NCI-H510A (cell line): ENCODE data around the gene NMUR2.

ENCODE experiments used
- DNase-seq: peaks from one replicate; lab custom pipeline; 2025; lab: John Stamatoyannopoulos, UW

Gene NMUR2, protein sequence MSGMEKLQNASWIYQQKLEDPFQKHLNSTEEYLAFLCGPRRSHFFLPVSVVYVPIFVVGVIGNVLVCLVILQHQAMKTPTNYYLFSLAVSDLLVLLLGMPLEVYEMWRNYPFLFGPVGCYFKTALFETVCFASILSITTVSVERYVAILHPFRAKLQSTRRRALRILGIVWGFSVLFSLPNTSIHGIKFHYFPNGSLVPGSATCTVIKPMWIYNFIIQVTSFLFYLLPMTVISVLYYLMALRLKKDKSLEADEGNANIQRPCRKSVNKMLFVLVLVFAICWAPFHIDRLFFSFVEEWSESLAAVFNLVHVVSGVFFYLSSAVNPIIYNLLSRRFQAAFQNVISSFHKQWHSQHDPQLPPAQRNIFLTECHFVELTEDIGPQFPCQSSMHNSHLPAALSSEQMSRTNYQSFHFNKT

DNA sequence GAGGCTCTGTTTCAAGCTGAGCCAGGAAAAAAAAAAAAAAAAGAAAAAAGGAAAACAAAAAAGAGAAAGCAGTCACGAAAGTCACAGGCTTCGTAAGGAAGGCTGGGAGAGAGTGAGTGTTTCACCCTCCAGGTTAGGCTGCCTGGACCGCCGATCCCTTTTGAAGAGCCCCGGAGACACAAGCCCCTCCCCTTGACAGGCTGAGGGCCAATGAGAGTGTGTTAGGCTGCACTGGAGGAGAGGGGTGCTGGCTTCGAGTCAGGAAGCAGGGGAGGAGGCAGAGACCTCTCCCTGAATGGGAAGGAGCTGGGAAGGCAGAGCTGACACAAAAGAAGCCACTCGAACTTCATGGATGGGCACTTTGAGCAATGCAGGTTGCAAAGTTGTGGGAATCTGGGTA lies at the start of gene NMUR2:
Gene NMUR2, minus strand, starts transcription at position 135 of the 400 bp plus-strand sequence. CDS start 166 bp downstream, outside the sequence.
- DNase-seq = peak; percentile 9

DNA sequence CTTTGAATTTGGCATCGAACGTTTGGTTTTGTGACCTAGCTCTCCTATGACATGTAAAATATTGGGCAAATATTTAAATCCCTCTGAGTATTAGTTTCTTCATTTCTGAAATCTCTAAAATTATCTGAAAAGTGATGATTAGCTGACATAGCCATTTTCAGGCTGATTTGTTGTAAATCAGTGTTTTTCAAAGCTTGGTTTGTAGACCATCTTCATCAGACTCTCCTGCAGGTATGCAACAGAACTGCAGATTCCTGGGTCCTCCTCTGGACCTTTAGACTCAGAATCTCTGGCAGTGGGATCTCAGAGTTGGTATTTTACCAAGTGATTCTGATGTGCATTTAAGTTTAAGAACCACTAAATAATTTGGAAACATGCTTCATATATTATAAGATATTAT lies 38.9 kb upstream of the NMUR2 start:
- DNase-seq = no peak

DNA sequence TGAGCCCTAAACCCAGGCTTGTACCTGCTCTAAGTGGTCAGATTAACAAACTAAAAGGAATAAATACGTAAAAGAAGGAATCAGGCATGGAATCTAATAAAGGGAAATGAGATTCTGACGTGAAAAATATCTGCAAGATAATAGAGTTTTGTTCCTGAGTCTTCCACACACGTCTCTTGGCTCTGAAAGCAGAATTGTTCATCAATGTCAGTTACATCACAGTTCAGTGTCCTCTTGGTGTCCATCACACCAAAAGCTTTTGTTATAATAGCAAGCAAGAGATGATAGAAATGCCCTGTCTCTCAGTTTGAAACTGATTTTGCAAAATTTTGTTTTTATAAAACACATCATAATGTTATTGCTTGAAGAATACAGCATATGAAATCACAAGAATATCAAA lies 34.7 kb upstream of the NMUR2 start:
- no peak for DNase-seq

DNA sequence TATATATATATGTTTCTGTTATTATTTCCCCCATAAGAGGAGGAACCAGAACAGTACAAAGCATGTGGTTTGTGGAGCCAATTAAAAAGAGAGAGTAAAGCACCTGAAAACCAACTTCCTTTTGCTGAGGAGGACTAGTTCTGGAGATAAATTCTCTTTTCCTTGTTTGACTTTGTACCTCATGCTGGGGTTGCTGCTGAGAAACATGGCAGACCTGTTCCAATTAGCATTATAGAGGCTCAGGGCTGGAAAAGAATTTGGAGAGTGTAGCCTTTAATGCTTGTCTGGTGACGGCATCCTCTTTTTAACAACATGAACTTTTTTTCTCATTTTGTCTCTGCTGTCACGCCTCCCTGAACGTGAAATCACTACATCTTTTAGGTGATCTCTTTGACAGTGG lies 32.8 kb upstream of the NMUR2 start:
- no peak for DNase-seq

DNA sequence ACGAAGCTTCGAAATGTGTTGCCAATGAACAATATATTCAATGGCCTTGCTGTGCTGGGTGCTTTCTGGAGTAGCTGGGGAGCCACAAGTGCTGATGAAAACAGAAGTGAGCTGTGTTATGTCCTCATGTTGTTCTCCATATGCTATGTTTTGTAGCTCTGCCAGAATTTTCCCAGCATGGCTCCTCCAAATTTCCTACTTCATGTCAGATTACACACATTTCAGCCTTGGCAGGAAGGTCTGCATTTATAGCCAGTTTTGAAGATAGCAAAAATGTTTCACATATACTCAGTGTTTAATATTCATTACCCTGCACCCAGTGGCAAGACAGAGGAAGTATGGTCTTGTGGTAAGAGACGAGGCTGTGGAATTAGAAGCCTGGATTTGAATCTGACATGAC lies 22.6 kb upstream of the NMUR2 start:
- no peak for DNase-seq

DNA sequence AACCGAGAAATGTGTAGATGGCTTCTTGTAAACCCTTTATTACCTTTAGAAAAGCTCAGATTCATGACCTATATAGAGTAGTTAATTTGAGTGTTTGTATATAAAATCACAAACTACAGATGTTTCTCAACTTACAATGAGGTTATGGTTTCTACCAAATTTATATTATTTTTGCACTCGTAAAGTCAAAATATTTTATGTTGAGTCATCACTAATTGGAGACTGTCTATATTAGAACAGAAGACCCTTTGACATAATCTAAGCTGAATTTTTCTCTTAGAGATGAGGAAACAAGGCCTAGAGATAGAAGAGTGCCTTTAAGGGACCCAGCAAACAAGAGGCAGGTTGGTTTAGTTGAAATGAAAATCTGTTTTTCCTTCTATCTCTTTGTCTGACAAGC lies 20.0 kb upstream of the NMUR2 start:
- DNase-seq = no peak

DNA sequence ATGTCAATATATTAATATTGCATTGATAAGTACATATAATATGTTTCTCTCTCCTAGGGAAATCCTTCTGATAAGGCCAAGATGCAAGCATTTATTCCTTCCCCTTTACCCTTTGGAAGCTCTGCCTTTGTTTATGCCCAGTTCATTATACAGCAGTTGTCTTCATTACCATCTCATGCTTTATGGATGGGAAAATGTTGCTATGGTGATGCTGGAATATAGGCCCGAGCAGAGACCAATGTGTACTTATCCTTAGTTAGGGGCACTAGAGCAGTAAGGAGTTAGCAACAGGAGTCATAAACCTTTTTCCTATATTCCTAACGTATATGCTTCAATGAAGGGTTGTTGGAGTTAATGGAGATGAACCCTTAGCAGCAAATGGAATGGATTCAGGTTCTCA lies 19.4 kb upstream of the NMUR2 start:
- no peak for DNase-seq

DNA sequence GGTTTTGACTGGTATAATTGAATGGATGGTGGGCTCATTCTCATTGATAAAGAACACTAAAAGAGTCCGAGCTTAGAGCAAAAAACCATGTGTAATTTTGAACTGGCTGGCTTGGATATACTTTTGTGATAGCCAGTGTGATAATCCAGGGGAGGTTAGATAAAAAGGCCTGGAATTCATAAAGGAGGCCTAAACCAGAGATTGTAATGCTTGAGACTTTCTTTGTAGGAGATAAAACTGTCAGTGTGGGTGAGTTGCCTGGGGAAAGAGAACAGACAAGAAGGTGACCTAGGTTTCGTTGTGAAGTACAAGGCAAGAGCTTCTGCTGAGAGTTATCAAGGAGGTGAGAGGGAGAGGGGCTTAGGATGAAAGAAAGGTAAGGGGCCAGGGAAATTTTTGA lies 17.0 kb upstream of the NMUR2 start:
- no peak for DNase-seq

DNA sequence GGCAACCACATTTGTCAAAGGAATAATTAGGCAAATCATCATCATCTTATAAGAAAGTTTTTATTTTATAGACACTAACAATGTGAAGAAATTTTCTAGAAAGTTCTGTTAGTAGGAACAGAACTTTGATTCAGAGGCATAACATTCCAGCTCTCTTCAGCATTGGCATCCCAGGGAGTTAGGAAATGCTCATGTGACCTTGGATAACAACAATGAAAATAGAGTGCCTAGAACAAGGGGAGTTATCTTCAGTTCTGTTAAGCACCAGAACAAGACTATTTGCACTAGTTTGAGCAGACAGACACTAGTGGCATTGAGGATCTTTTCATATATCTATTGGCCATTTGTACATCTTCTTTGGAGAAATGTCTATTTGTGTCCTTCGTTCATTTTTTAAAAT lies 7.0 kb upstream of the NMUR2 start:
- DNase-seq = no peak

DNA sequence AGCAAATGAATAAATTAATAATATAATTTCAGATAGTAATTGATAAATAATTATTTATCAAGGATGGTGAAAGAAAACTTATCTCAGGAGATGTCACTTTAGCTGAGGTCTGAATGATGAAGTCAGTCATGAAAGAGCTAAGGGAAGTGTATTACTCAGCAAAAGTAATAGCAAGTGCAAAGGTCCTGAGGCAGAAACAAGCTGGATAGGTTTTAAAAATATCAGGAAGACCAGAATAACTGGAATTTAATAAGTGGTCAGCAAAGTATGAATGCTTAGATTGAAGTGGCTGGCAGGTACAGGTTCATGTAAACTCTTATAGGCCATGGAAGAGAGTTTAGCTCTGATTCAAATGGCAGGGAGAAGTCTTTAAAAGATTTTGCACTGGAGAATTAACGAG lies 1.0 kb upstream of the NMUR2 start:
- no peak for DNase-seq

DNA sequence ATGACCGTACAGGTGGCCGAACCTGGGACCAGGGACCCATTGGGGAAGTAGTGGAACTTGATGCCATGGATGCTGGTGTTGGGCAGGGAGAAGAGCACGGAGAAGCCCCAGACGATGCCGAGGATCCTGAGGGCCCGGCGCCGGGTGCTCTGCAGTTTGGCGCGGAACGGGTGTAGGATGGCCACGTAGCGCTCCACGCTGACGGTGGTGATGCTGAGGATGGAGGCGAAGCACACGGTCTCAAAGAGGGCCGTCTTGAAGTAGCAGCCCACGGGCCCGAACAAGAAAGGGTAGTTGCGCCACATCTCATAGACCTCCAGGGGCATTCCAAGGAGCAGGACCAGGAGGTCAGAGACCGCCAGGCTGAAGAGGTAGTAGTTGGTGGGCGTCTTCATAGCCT lies 585 bp downstream of the NMUR2 start:
- DNase-seq = no peak

DNA sequence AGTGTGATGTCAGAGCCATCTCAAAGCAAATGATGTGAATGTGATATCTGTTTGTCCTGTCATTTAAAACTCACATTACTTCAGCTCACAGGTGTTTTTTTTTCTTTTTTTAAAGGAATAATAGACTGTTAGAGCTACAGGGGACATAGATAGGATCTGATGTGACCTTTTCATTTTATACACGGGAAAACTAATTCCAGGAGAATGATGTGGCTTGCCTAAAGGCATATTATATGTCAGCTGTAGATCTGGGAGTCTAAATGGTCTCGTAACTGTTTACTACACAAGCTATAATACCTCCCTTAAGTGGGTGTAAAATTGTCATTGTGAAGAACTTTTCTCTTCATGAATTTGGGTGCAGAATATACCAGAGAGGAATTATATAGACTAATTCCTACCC lies 2.0 kb downstream of the NMUR2 start:
- no peak for DNase-seq

DNA sequence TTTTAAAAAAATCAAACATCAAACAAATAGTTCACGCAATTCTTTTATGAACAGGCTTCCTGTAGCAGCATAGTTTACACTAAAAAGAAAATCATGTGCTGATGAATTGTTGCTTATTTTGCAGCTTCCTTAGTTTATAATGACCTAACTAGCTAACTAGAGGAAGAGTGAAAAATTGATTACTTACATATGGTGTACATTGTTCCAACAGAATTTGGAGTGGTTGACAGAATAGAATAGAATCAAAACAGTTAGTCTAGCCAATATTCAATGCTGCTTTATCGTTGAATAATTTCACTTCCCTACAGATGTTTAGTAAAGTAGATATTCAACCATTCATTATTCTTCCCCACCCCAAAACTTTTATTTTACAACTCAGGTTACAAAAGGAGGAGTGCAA lies 4.2 kb downstream of the NMUR2 start:
- DNase-seq = no peak

DNA sequence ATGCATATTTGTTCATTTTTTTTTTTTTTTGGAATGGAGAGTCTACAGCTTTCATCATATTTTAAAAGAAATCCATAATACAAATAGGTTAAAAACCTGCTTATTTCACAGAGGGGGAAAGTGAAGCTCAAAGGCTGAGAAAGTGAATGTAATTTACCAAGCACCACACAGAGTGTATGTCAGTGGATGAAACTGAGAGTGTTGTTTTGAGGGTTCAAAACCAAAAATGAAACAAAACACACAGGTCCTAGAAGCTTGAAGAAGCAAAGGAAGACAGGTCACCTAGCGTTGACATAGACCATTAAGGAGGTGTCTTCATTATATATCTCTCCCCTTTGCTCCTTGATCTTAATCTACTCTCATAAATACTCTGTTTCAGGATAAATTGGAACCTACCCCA lies 7.5 kb downstream of the NMUR2 start:
- no peak for DNase-seq

DNA sequence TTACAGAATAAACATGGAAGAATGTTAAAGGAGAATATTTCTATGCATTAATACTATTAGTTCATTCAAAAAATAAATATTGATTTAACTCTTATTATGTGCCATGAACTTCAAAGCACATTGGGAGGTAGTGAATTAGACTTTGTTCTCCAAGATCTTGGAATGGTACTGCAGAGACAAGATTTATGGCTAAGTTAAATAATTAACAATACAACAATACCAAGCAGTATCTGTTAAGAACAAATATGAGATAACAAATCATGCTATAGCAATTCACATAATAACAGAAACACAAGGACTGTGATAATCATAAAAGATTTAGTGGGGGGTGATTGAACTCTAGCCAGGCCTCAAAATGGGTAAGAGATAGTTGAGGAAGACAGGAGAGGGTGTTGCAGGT lies 11.6 kb downstream of the NMUR2 start:
- DNase-seq = no peak

DNA sequence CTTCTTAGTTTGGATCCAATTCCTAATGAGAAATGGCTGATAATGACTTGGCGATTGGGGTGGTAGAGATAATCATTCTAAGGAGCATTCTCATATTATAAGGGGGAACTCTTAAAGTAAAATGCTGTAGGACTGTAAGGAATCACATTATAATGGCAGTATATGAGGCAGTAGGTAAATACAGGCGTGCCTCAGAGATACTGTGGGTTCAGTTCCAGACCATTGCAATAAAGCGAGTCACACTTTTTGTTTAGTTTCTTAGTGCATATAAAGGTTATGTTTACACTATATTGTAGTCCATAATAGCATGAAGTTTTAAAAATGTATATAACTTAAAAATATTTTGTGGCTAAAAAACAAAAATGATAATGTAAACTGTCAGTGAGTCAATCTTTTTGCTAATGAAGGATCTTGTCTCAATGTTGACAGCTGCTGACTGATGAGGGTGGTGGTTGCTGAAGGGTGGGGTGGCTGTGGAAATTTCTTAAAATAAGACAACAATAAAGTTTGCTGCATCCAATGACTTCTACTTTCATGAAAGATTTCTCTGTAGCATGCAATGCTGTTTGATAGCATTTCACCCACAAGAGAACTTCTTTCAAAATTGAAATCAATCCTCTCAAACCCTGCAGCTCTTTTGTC lies 15.8 kb downstream of the NMUR2 start:
- no peak for DNase-seq

DNA sequence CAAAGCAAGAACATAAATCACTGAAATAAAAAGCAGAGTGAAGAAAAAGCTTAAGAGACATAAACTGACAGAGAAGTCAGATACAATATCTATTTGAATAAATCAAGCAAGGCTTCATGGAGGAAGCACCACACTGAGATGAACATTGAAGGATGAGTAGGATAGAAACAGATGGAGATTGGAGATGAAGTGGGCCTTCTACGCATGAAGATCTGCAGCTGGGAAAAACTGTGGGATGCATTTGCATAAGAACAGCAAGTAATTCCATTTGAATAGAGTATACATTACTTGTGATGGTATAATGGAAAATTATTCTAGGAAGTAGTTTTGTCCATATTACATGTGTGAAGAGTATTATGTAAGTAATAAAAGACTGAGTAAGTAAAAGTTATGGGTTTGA lies 16.5 kb downstream of the NMUR2 start:
- DNase-seq = no peak

DNA sequence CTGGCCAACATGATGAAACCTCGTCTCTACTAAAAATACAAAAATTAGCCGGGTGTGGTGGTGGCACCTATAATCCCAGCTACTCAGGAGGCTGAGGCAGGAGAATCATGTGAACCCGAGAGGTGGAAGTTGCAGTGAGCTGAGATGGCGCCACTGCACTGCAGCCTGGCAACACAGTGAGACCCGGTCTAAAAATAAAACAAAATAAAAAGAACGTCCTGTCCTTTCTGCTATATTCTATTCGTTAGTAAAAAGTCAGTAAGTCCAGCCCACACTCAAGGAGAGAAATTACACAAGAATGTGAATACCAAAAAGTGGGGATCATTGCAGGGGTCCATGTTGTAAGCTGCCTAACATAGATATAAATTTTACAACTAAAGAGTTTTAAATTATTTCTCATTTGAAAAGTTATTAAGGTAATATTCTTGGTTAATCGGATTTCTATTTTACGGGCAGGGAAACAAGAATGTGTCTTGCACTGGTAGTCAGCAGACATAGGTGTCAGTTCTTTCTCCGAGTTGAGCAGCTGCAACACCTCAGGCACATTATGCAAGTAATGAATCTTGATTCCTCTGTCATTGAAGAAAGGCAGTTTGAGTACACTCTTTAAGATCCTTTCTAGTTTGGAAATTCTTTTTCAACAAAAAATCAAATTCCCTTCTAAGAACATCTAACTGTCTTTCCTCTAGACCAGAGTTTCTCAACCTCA lies 24.5 kb downstream of the NMUR2 start:
- DNase-seq = no peak

DNA sequence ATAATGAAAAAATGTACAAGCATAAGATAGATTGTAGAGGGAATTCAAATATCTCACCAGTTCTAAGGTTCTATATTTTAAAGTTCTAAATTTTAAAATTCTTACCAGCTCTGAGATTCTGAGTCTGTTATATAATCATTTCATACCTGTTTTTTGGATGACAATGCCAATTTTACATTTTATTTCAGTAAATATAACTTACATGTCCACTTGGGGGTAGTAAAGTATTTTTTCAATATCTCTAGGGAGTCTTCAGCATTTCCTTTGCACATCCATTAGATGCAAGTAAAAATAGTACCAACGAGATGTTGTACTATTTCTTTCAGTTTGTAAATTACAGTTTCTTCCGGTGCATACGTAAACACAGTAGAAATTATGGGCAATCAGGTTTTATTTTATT lies 25.7 kb downstream of the NMUR2 start:
- no peak for DNase-seq

DNA sequence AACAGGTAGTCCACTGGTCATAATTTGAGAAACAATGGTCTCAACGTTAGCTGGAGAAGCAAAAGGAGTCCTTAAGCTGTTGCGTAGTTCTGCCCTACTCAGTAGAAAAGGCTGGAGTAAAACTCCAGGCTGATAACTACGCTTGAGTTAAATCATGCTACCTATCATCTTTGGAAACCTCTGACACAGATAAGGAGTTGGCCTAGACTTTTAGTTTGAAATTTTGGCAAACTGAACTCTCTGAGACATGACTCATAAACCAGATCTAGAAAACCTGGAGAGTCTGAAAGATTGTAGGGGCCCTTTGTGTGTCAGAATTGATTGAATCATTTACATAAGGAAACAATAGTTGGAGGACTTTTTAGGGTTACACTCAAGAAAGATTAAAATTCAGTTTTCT lies 26.3 kb downstream of the NMUR2 start:
- DNase-seq = no peak

DNA sequence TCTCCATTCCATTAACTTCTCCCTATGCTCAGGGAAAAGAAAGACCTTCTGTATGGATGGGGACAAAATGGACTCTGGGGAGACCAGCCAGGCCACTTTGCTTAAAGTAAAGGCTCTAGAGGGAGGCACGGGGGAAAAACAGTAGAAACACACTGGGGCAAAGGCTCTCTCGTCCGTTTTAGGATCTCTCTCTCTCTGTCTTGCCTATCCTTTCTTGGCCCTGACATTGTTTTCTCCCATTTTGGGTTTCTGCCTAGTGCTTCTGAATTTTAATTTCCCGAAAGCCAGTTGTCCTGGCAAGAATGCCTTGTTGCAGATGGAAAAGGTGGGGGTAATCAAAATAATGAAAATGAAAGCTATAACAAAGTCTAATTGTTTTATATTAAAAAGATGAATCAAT lies 28.2 kb downstream of the NMUR2 start:
- DNase-seq = no peak

DNA sequence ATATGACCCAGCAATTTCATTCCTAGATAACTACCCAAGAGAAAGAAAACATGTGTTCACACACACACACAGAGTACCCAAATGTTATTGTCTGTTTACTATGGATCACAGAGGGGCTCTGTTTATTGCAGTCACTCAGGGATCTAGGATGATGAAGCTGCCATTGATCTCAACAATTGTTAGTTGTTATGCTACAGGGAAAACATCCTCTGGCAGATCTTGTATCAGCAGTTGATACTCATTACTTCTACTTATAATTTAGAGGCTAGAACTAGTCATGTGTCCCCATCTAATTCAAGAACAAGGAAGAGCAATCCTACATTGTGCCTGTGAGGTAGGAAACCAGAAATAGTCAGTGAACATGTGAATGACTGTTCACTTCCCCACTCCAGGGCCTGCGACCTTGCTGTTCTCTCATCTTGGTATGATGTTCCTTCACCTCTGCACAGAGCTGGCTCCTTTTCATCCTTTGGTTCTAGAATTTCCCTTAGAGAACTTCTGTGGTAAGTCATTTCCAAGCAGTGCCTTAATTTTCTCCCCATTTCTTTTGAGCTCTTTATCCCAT lies 30.3 kb downstream of the NMUR2 start:
- DNase-seq = no peak

DNA sequence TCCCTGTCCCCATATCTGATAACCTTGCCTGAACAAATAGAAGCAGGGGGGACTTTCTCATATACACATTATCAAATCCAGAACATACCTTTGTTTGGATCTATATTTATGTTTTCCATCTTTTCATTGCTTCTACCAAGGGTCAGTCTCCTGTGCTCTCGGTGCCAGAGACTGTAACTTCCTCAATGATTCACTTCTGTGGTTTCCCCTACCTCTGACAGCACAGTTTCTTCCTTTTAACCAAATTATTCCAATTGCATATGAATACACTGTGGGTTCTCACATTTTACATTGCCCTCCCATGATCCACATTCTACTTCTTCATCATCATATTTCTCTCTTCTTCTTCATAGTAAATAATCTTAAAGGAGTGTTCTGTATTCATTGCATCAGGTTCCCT lies 32.2 kb downstream of the NMUR2 start:
- DNase-seq = no peak
